Islet of Langerhans (tissue), 1 donor: ENCODE measurements around the gene ITGB3.
"Not testable (repeated sequence)": the region's sequence is repeated elsewhere in the genome, so short reads cannot be mapped to it uniquely, and the experiment has no call there.

Source experiments
- FAIRE-seq: peaks from one replicate; lab custom pipeline; 2011; peaks lifted over from hg19 to GRCh38; lab: Jason Lieb, UNC

Gene ITGB3

DNA sequence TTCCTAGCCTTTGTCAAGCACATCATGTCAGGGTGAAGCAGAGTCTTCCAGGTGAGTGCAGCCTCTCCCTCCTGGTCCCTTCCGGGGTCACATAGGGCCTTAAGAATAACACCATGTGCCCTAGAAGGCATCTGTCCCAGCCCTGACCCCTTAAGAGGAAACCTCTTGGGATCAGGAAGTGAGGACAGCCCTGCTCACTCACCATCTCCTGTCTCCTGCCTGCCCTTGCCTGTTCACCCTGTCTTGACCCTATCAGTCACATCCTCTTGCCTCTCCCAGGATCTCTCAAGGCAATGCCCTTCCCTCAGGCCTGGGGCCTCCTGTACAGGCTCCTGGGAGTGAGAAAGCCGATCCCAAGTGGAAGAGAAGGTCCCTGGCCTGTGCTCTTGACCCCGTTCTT lies 30.6 kb upstream of the ITGB3 start:
- FAIRE-seq, result no peak

DNA sequence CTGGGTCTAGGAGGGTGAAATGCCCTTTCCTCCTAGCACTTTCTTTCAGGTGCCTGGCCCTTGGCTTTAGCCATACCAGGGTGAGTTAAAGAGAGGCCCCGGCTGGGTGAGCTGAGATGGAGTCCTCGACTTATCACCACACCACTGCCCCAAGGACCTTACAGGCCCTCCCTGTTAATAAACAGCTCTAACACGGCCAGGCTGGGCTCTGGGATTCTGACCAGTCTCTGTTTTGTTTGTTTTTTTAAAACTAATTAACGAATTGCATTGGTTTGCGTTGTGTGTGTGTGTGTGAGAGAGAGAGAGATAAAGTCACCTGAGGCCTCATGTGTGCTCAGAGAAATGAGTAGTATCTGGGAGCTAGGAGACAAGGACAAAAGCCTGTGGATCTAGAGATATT lies 30.2 kb upstream of the ITGB3 start:
- FAIRE-seq, result no peak

- FAIRE-seq, result not testable (repeated sequence)
Measured at GRCh38 chr17:47224077-47224476, 29.6 kb upstream of the ITGB3 start.

GRCh38 chr17:47224966-47225365 lies 28.7 kb upstream of the ITGB3 start:
- no peak for FAIRE-seq

DNA sequence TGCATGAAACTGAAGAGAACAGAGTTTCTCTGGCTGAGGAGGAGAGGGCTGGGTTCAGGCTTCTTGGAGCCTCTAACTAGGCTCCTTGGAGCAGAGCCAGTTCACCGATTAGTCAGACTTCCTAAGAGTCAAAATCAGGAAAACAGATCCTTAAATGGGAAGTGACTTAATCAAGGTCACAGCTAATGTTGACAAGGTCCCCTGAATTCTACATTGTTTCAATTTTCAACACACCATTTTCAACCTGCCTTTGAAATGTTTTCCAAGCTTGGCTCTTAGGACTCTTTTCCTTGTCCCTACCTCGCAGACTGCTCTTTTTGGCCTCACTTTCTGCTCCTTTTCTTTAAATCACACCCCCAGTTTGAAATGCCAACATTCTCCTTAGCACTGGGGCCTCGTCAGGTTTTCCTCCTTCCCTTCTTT lies 28.2 kb upstream of the ITGB3 start:
- no peak for FAIRE-seq

GRCh38 chr17:47225911-47226688 lies 27.5 kb upstream of the ITGB3 start:
- no peak for FAIRE-seq

DNA sequence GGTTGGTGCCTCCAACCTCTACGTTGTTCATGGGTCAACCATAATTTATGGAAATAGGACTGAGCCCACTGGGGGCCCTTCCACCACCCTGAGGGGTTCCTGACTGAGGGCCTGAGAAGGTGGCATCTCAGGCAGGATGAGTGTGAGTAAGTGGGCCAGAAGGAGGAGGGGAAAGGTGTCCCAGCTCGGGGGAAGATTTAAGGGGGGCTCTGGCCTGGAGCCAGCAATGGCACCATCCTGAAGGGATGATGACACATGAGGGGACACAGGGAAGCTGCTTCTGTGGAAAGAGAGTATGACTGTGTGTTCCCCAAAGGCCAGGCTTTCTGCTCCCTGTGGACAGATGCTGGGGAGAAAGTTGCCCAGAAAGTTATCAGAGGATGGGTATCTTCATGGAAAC lies 25.8 kb upstream of the ITGB3 start:
- no peak for FAIRE-seq

- FAIRE-seq, result no peak
Measured at GRCh38 chr17:47229535-47230443, 23.8 kb upstream of the ITGB3 start.

GRCh38 chr17:47230864-47231263 lies 22.8 kb upstream of the ITGB3 start:
- no peak for FAIRE-seq

DNA sequence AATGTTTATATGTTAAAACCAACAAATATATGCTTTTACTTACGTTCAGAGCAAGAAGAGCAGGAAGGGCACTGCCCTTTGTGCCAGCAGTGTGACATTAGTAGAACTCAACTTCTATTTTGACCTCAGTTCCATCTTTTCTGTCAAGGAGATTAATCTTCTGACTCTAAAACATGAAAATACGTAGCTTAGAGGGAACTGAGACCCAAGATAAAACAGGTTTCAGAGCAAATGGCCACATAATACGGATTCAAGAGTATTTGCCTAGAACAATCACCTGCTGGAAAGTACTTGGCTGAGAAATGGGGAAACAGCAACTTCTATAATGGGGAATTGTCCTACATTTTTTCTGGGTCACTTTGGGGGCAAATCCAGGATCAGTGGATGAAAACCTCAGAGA lies 22.3 kb upstream of the ITGB3 start:
- no peak for FAIRE-seq

GRCh38 chr17:47231866-47232265 lies 21.8 kb upstream of the ITGB3 start:
- no peak for FAIRE-seq

DNA sequence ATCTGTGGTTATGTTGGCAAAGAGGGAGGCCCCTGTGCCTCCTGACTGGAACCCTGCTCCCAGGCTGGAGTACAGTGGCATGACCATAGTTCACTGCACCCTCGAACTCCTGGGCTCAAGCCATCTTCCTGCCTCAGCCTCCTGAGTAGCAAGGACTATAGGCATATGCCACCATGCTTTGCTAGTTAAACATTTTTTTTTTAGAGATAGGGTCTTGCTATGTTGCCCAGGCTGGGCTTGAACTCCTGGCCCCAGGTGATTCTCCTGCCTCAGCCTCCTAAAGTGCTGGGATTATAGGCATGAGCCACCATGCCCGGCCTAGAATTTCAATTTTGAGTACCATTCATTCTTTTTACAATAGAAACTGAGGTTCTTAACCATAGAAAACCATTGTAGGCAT lies 21.2 kb upstream of the ITGB3 start:
- no peak for FAIRE-seq

- FAIRE-seq, result no peak
Measured at GRCh38 chr17:47235506-47235905, 18.1 kb upstream of the ITGB3 start.

DNA sequence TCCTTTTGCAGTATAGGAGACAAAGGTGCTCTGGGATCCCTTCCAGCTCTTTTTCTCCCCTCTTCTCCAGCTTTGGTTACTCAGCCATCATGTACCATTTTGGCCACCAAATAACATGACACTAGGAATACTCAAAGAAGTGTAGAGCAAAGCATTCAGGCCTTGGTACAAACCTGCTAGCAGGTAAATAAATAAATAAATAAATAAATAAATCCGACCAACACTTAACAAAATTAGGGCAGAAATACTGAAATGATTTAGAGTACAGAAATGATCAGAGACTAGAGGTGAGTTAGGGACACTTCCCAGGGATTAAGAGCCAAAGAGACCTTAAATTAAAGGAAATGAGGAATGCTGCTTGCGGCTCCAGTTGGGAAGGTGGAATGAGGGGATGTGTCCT lies 17.7 kb upstream of the ITGB3 start:
- no peak for FAIRE-seq

DNA sequence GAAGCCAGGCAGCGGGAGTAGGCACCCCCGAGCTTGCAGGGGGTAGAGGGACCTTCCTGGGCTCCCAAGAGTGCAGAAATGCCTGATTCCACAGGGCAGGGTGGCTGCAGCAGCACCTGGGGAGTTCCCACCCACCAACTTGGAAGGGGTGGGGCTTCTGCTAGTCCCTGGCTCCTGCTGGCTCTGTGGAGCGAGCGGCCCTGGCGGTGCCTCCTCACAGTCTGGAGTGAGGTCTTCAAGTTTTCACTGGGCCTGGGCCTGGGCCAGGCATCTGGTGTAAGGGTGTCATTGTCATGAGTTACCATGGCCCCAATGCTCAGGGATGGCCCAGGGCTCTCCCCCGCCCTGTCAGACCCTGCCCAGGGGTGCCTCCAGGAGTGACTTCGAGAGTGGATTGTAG lies 15.8 kb upstream of the ITGB3 start:
- FAIRE-seq, result no peak

DNA sequence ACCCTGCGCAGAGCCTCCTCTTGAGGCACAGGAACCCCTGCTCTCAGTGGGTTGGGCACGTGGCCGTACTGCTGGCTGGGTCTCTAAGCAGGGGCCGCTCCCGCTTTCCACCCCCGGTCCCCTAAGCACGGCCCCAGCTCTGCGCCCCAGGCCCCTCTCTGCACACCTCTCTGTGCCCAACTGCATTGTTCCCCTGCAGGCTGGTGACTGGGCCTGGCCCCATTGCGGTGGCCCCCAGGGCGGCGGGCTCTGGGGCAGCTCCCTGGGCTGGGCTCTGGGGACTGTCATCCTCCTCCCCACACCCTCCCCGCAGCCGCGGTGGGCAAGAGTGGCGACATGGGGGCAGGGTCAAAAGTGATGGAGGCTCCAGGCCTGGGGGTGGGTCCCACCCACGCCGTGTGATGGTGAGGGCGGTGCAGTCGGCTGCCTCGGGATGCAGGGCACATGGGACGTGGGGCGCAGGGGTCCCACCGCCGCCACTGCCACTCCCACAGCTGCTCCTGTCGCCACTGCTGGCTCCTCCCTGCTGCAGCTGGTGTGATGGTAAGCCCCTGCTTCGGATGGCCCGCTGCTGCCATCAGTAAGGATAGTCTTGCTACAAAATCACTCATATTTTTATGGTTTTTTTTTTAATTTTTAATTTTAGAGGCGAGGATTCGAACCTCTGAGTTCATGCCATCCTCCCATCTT lies 15.2 kb upstream of the ITGB3 start:
- no peak for FAIRE-seq

DNA sequence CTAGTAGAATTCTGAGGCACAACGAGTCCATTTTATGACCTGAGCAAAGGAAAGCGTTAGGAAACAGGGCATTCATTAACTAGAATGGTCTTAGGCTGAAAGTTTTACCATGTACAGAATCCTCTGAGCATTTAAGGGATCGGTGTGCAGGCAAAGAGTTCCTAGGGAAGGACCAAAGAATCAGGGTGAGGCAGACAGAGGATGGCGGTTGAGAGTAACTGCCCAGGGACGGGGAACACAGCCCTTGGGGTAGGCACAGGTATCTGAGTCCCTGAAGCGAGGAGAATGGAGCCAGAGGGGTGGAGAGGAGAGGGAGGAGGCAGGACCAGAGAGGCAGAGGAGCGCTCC lies 14.0 kb upstream of the ITGB3 start:
- FAIRE-seq, result no peak

GRCh38 chr17:47239967-47240651 lies 13.5 kb upstream of the ITGB3 start:
- FAIRE-seq, result no peak

- FAIRE-seq, result no peak
Measured at GRCh38 chr17:47240806-47241205, 12.8 kb upstream of the ITGB3 start.

DNA sequence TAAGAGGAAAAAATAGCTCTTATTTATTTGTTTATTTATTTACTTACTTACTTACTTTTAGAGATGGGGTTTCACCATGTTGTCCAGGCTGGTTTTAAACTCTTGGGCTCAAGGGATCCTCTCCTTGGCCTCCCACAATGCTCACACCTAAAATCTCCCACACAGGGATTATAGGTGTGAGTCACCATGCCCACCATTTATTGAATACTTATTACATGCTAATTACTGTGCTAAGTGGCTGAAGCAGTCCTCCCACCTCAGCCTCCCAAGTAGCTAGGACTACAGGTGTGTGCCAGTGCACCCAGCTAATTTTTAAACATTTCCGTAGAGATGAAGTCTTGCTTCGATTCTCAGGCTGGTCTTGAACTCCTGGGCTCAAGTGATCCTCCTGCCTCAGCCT lies 11.0 kb upstream of the ITGB3 start:
- no peak for FAIRE-seq

- FAIRE-seq, result no peak
Measured at GRCh38 chr17:47243737-47244598, 9.7 kb upstream of the ITGB3 start.

DNA sequence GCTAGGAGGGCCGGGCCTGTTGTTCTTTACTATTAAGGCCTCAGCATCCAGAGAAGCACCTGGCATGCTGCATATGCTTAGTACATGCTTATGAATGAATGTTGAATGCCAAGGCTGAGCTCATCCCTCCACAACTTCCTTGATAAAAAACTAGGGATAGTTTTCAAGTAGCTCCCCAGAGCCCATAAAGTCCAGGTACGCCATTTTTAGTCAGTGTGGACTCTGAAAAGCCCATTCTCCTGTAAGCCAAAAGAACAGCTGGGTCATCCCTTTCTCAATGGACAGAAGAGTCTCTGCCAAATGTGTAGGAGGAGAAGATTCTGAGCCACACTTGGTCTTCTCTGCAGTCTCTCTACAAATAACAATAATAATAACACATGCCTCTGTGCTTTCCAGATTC lies 8.9 kb upstream of the ITGB3 start:
- FAIRE-seq, result no peak
